ENCODE results near the gene KRT6C. TPM values are rescaled to one million over a fixed set of nuclear protein-coding genes. Genes with fewer than 3 reads are reported as not detected.

The KRT6C gene
- total and polyA plus RNA-seq, 10 donors, result 0.03 to 0.07 (median 0.06) TPM; not detected in 7

DNA sequence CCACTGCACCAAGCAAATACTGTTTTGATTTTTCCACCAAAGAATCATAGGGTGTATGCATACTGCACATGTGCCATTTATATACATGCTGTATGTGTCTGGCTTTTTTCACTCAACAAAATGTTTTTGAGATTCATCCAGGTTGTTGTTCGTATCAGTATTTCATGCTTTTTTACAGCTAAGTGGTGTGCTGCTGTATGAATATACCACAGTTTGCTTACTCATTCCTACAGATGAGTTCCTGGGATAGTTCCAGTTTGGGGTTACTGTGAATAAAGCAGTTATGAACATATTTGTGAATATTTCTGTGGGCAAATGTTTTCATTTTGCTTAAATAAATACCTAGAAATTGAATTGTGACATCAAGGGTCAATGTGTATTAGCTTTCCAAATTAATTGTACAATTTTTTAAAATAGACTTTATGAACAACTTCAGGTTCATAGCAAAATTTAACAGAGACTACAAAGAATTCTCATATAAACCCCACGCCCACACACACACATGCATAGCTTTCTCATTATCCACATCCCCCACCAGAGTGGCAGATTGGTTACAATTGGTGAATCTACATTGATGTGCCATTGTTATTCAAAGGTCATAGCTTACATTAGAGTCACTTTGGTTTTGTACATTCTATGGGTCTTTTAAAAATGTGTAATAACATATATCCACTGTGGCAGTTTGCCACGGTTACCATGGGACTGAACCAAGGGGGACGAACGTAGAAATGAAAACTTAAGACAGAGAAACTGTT is 26.4 kb upstream of the KRT6C start:
- WGBS, 5 donors, result 77 to 89% (median 85%) methylated on average over 5 of the region's 5 CpGs
- intact Hi-C loops (cut with DNase I; ENCODE audit: low total_unique reads), result loop anchor here (10.0 kb wide), 1 partner anchor 115 kb away; the partner anchor contains the start of gene KRT84

DNA sequence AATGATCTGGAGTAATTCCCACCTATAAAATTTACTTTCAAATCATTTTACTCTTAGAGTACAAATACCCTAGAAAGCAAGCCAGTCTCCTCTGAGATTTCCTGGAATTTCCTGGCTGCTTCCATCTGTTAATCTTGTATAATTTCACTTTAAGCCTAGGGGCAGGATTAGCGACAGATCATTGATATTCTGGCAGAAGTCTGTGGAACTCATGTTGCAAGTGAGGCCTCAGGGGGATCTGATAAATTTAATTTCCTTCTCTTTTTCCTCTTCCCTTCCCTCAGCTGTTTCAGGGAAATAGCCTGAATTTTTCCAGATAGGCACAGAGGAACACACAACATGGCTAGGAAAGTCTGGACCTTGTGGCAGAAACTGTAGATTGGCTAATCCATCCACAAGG is 25.3 kb upstream of the KRT6C start:
- peaks cover 0 to 15% (median 6%) of the 10 kb centered on the region in 6 donors for H3K4me1 ChIP-seq
- no peak overlapping the region for H3K27ac ChIP-seq
- DNase-seq, result no peak
- intact Hi-C loops (cut with DNase I; ENCODE audit: low total_unique reads), result loop anchor here (10.0 kb wide), 1 partner anchor 114 kb away; the partner anchor contains the start of gene KRT84
- TF ChIP-seq, protein P1, sequence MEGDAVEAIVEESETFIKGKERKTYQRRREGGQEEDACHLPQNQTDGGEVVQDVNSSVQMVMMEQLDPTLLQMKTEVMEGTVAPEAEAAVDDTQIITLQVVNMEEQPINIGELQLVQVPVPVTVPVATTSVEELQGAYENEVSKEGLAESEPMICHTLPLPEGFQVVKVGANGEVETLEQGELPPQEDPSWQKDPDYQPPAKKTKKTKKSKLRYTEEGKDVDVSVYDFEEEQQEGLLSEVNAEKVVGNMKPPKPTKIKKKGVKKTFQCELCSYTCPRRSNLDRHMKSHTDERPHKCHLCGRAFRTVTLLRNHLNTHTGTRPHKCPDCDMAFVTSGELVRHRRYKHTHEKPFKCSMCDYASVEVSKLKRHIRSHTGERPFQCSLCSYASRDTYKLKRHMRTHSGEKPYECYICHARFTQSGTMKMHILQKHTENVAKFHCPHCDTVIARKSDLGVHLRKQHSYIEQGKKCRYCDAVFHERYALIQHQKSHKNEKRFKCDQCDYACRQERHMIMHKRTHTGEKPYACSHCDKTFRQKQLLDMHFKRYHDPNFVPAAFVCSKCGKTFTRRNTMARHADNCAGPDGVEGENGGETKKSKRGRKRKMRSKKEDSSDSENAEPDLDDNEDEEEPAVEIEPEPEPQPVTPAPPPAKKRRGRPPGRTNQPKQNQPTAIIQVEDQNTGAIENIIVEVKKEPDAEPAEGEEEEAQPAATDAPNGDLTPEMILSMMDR (IDR thresholded peaks at IDR 0.05 in 8 of 11, conservative IDR thresholded peaks at IDR 0.05 in 3 of 11), result no peak
- TF ChIP-seq POLR2A (IDR thresholded peaks at IDR 0.05) (no peak), POLR2AphosphoS5 (IDR thresholded peaks at IDR 0.05) (no peak)
- peaks cover 0 to 18% (median 0%) of the 10 kb centered on the region in 7 donors for H3K27me3 ChIP-seq (replicated peaks in 1 of 7)
- 38 to 90% (median 83%) methylated on average over 1 of the region's 1 CpG for WGBS, 5 donors
- H3K9me3 ChIP-seq, result peaks cover 0 to 9% (median 0%) of the 10 kb centered on the region in 8 donors
- no peak overlapping the region for H3K4me3 ChIP-seq
- no peaks in the 10 kb centered on the region for H3K36me3 ChIP-seq

More for the DNA sequence above, 26.4 kb upstream of the KRT6C start:
- no peak for DNase-seq
- peaks cover 0 to 15% (median 3%) of the 10 kb centered on the region in 6 donors for H3K4me1 ChIP-seq
- peaks cover 0 to 9% (median 0%) of the 10 kb centered on the region in 8 donors for H3K9me3 ChIP-seq
- H3K27ac ChIP-seq, result no peak overlapping the region
- no peak for TF ChIP-seq POLR2AphosphoS5 (IDR thresholded peaks at IDR 0.05)
- TF ChIP-seq, protein P1 (IDR thresholded peaks at IDR 0.05 in 8 of 11, conservative IDR thresholded peaks at IDR 0.05 in 3 of 11), result no peak
- TF ChIP-seq POLR2A (IDR thresholded peaks at IDR 0.05), result no peak
- peaks cover 0 to 23% (median 0%) of the 10 kb centered on the region in 7 donors for H3K27me3 ChIP-seq (replicated peaks in 1 of 7)
- H3K4me3 ChIP-seq, result no peak overlapping the region
- H3K36me3 ChIP-seq, result no peaks in the 10 kb centered on the region

- Histone ChIP-seq H3K36me3 (no peaks in the 10 kb centered on the region), H3K9me3 (peaks cover 0 to 4% (median 0%) of the 10 kb centered on the region in 8 donors), H3K4me1 (peaks cover 0 to 15% (median 6%) of the 10 kb centered on the region in 6 donors), H3K4me3 (no peak overlapping the region), H3K27ac (no peak overlapping the region), H3K27me3 (replicated peaks in 1 of 7) (peaks cover 0 to 27% (median 0%) of the 10 kb centered on the region in 7 donors)
- DNase-seq, result no peak
- TF ChIP-seq POLR2A (IDR thresholded peaks at IDR 0.05) (no peak), POLR2AphosphoS5 (IDR thresholded peaks at IDR 0.05) (no peak)
- TF ChIP-seq, protein P1 (IDR thresholded peaks at IDR 0.05 in 8 of 11, conservative IDR thresholded peaks at IDR 0.05 in 3 of 11), result no peak
- intact Hi-C loops (cut with DNase I; ENCODE audit: low total_unique reads), result loop anchor here (10.0 kb wide), 1 partner anchor 113 kb away; the partner anchor contains the start of gene KRT84
- WGBS, 5 donors, result 84 to 91% (median 86%) methylated on average over 7 of the region's 7 CpGs
Measured at GRCh38 chr12:52497975-52498374, 24.4 kb upstream of the KRT6C start.

- no peak overlapping the region for H3K4me3 ChIP-seq
- 46 to 74% (median 71%) methylated on average over 3 to 4 of the region's 4 CpGs for WGBS, 5 donors
- H3K9me3 ChIP-seq, result no peaks in the 10 kb centered on the region
- peaks cover 0 to 28% (median 0%) of the 10 kb centered on the region in 7 donors for H3K27me3 ChIP-seq (replicated peaks in 1 of 7)
- H3K4me1 ChIP-seq, result peaks cover 0 to 15% (median 6%) of the 10 kb centered on the region in 6 donors
- TF ChIP-seq, protein P1 (IDR thresholded peaks at IDR 0.05 in 8 of 11, conservative IDR thresholded peaks at IDR 0.05 in 3 of 11), result no peak
- TF ChIP-seq POLR2A (IDR thresholded peaks at IDR 0.05), result no peak
- no peak for TF ChIP-seq POLR2AphosphoS5 (IDR thresholded peaks at IDR 0.05)
- H3K27ac ChIP-seq, result no peak overlapping the region
- no peak for DNase-seq
- H3K36me3 ChIP-seq, result no peaks in the 10 kb centered on the region
- intact Hi-C loops (cut with DNase I; ENCODE audit: low total_unique reads), result loop anchor here (10.0 kb wide), 1 partner anchor 112 kb away; the partner anchor contains the start of gene KRT84
Measured at GRCh38 chr12:52496590-52497071, 23.0 kb upstream of the KRT6C start.
